ENCODE results near the gene NUP188. TPM values are rescaled to one million over a fixed set of nuclear protein-coding genes. Genes with fewer than 3 reads are reported as not detected.

NUP188 gene
- total and polyA plus RNA-seq, 2 of the 13 experiments (the other 11 are each of a cell fraction or from before 2014, with no cell fraction given), result 28.0 to 38.5 TPM

DNA sequence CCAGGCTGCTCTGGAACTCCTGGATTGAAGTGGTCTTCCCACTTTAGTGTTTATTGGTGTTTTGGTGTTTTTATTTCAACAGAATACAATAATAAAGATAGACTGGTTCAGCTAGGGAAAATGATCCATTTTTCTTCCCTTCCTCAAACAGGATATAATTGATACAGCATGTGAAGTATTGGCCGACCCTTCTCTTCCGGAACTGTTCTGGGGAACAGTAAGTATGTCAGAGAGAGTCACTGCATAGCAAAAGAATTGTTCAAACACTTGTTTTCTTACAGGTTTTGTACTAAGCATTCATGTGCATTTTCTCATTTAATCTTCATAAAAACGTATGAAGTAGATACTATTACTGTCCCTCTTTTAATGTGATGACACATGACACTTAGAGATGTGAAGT is 31.6 kb downstream of the NUP188 start:
- H3K36me3 ChIP-seq (replicated peaks in 1 of 2; ENCODE audit: control insufficient read depth in 1 of 2, insufficient read depth in 2 of 2, low read length in 2 of 2), result peaks cover 22 to 80% of the 10 kb centered on the region in 2 experiments
- H3K9me3 ChIP-seq (ENCODE audit: low read length), result no peaks in the 10 kb centered on the region
- no peaks in the 10 kb centered on the region for H3K4me1 ChIP-seq (ENCODE audit: insufficient read depth, low read length)
- FAIRE-seq (no peak), ATAC-seq (no peak), DNase-seq (ENCODE audit: low spot score) (no peak)
- H2AFZ ChIP-seq (ENCODE audit: low read length), result no peak overlapping the region
- H3K4me2 ChIP-seq (ENCODE audit: low read depth, low read length), result no peak overlapping the region
- no peak overlapping the region for H3K9ac ChIP-seq (ENCODE audit: insufficient read depth, low read depth, low read length)
- H3K27ac ChIP-seq (ENCODE audit: extremely low read length, insufficient read depth, low read length), result no peak overlapping the region
- H3K79me2 ChIP-seq (ENCODE audit: insufficient read depth, low read length), result no peaks in the 10 kb centered on the region
- in situ Hi-C loops (cut with HindIII; ENCODE audit: extremely low pct_ligation_motif_present, low pct_unique_long_range_greater_than_20kb), result no loop called here
- intact Hi-C loops (cut with micrococcal nuclease; ENCODE audit: unreplicated experiment), result no loop called here
- H3K4me3 ChIP-seq (replicated peaks in 1 of 3; ENCODE audit: insufficient read depth in 1 of 3, low read depth in 2 of 3, low read length in 3 of 3), result no peak overlapping the region
- POLR2A ChIA-PET, result no interaction called here
- WGBS (ENCODE audit: low lambda C conversion rate), result 97% methylated on average over 3 of the region's 3 CpGs
- BruUV-seq (replicated peaks), result no TSS peak
- H4K20me1 ChIP-seq (ENCODE audit: insufficient read depth, low read length), result no peaks in the 10 kb centered on the region
- H3K27me3 ChIP-seq (ENCODE audit: control insufficient read depth in 1 of 2, insufficient read depth in 2 of 2, low read length in 2 of 2), result no peaks in the 10 kb centered on the region
- CTCF ChIA-PET (ENCODE audit: low intra/inter-chr PET ratio, low total read pairs), result no interaction called here
- TF ChIP-seq, protein P1, sequence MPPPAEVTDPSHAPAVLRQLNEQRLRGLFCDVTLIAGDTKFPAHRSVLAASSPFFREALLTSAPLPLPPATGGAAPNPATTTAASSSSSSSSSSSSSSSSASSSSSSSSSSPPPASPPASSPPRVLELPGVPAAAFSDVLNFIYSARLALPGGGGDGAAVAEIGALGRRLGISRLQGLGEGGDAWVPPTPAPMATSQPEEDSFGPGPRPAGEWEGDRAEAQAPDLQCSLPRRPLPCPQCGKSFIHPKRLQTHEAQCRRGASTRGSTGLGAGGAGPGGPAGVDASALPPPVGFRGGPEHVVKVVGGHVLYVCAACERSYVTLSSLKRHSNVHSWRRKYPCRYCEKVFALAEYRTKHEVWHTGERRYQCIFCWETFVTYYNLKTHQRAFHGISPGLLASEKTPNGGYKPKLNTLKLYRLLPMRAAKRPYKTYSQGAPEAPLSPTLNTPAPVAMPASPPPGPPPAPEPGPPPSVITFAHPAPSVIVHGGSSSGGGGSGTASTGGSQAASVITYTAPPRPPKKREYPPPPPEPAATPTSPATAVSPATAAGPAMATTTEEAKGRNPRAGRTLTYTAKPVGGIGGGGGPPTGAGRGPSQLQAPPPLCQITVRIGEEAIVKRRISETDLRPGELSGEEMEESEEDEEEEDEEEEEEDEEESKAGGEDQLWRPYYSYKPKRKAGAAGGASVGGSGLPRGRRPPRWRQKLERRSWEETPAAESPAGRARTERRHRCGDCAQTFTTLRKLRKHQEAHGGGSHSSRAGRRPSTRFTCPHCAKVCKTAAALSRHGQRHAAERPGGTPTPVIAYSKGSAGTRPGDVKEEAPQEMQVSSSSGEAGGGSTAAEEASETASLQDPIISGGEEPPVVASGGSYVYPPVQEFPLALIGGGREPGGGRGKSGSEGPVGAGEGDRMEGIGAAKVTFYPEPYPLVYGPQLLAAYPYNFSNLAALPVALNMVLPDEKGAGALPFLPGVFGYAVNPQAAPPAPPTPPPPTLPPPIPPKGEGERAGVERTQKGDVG (CRISPR knock-in tag; IDR thresholded peaks at IDR 0.05; ENCODE audit: borderline replicate concordance), result no peak
- TF ChIP-seq, protein P2, sequence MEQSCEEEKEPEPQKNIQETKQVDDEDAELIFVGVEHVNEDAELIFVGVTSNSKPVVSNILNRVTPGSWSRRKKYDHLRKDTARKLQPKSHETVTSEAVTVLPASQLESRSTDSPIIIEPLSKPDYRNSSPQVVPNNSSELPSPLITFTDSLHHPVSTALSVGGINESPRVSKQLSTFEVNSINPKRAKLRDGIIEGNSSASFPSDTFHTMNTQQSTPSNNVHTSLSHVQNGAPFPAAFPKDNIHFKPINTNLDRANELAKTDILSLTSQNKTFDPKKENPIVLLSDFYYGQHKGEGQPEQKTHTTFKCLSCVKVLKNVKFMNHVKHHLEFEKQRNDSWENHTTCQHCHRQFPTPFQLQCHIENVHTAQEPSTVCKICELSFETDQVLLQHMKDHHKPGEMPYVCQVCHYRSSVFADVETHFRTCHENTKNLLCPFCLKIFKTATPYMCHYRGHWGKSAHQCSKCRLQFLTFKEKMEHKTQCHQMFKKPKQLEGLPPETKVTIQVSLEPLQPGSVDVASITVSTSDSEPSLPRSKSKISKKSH (CRISPR knock-in tag; IDR thresholded peaks at IDR 0.05; ENCODE audit: borderline replicate concordance), result no peak
- TF ChIP-seq TCF12 (IDR thresholded peaks at IDR 0.05), result no peak
- TF ChIP-seq TCF12 (CRISPR knock-in tag; IDR thresholded peaks at IDR 0.05), result no peak
- TF ChIP-seq, protein P3, sequence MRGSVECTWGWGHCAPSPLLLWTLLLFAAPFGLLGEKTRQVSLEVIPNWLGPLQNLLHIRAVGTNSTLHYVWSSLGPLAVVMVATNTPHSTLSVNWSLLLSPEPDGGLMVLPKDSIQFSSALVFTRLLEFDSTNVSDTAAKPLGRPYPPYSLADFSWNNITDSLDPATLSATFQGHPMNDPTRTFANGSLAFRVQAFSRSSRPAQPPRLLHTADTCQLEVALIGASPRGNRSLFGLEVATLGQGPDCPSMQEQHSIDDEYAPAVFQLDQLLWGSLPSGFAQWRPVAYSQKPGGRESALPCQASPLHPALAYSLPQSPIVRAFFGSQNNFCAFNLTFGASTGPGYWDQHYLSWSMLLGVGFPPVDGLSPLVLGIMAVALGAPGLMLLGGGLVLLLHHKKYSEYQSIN (CRISPR knock-in tag; IDR thresholded peaks at IDR 0.05; ENCODE audit: borderline replicate concordance), result no peak
- TF ChIP-seq RFXANK (CRISPR knock-in tag; IDR thresholded peaks at IDR 0.05), result no peak
- TF ChIP-seq ZFP37 (CRISPR knock-in tag; IDR thresholded peaks at IDR 0.05; ENCODE audit: borderline replicate concordance), result no peak
- no peak for TF ChIP-seq ZNF44 (CRISPR knock-in tag; IDR thresholded peaks at IDR 0.05)
- TF ChIP-seq TOPORS (CRISPR knock-in tag; IDR thresholded peaks at IDR 0.05), result no peak
- no peak for TF ChIP-seq ZBTB3 (CRISPR knock-in tag; IDR thresholded peaks at IDR 0.05; ENCODE audit: borderline replicate concordance, low read depth)
- no peak for TF ChIP-seq FOXM1 (CRISPR knock-in tag; IDR thresholded peaks at IDR 0.05)
- TF ChIP-seq ELF3 (CRISPR knock-in tag; IDR thresholded peaks at IDR 0.05), result no peak
- TF ChIP-seq ELF4 (CRISPR knock-in tag; IDR thresholded peaks at IDR 0.05; ENCODE audit: borderline replicate concordance), result no peak
- no peak for TF ChIP-seq KAT2B (IDR thresholded peaks at IDR 0.05; ENCODE audit: borderline replicate concordance, low read depth, low read length)
- TF ChIP-seq, protein P4, sequence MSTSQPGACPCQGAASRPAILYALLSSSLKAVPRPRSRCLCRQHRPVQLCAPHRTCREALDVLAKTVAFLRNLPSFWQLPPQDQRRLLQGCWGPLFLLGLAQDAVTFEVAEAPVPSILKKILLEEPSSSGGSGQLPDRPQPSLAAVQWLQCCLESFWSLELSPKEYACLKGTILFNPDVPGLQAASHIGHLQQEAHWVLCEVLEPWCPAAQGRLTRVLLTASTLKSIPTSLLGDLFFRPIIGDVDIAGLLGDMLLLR (CRISPR knock-in tag; IDR thresholded peaks at IDR 0.05), result no peak

All from HepG2 (cell line).